HCT116 (cell line): Measurements from ENCODE around the gene GEMIN4. TPM values are rescaled to one million over a fixed set of nuclear protein-coding genes. Genes with fewer than 3 reads are reported as not detected.

Experiments
- ATAC-seq: fragments of 200-7000 bp; cut with Tn5 transposase; 2 replicates; pipeline ENCODE4 v1.9.1; 2020; ENCODE audit warnings: mild to moderate bottlenecking, moderate library complexity
- BruUV-seq: library from RNA; stranded (reverse); fragments of 400-500 nt; replicated peaks from 2 replicates; lab custom pipeline; 2021; lab: Mats Ljungman, UMichigan
- CTCF ChIA-PET: fragments of 300-600 bp; sonication (Branson Sonifier 250); formaldehyde crosslinking; loops from one replicate; lab custom pipeline; 2021; ENCODE audit warnings: antibody characterized with exemption; lab: Charles Lee
- POLR2A ChIA-PET: fragments of 300-600, 350-600 bp; sonication (Branson Sonifier 250); formaldehyde crosslinking; loops from one replicate; lab custom pipeline; 2021; ENCODE audit warnings: antibody characterized with exemption; lab: Charles Lee
- RAD21 ChIA-PET, 2 experiments: fragments of 300-600 bp; sonication (Branson Sonifier 250); formaldehyde crosslinking; loops; one replicate each; lab custom pipeline; 2023; ENCODE audit warnings: low total read pairs in 2 of 2; ENCODE audit not compliant: uncharacterized antibody in 2 of 2, unreplicated experiment in 2 of 2, low non-redundant PET in 1 of 2; lab: Charles Lee
- DNase-seq: peaks from one replicate; pipeline ENCODE4 v3.0.0-alpha.2; 2010; ENCODE audit warnings: low read depth, low spot score
- H2AFZ ChIP-seq: fragments of 200-600 bp; shearing (Covaris generic), sonication (generic); 2 replicates; pipeline ENCODE4 v1.6.1; 2017; ENCODE audit warnings: low read depth, mixed run types, mixed read lengths, antibody characterized with exemption, low read length; ENCODE audit not compliant: poor library complexity, severe bottlenecking
- H3K27ac ChIP-seq: 2 replicates; pipeline ENCODE4 v1.5.1; 2012; ENCODE audit warnings: low read depth, low read length
- H3K27me3 ChIP-seq: fragments of 200-600 bp; sonication (generic); 2 replicates; pipeline ENCODE4 v1.6.1; 2016; ENCODE audit warnings: mixed run types, low read length, mixed read lengths; ENCODE audit not compliant: insufficient read depth
- H3K36me3 ChIP-seq, 2 experiments: fragments of 200-500 bp in 1 of 2; fragments of 200-600 bp in 1 of 2; sonication (Bioruptor generic) in 1 of 2; sonication (generic) in 1 of 2; 2 replicates each; pipeline versions ENCODE4 v1.5.1 to v1.6.1; 2014 to 2016; ENCODE audit warnings: low read length in 2 of 2, inconsistent platforms in 1 of 2, mixed read lengths in 1 of 2, mixed run types in 1 of 2; ENCODE audit not compliant: insufficient read depth in 2 of 2, control insufficient read depth in 1 of 2
- H3K4me1 ChIP-seq, 2 experiments: fragments of 200-600 bp in 1 of 2; sonication (generic) in 1 of 2; 2 replicates each; pipeline versions ENCODE4 v1.5.1 to v1.6.1; 2012 to 2017; ENCODE audit warnings: low read length in 2 of 2, inconsistent platforms in 1 of 2, mild to moderate bottlenecking in 1 of 2, mixed read lengths in 1 of 2, mixed run types in 1 of 2, moderate library complexity in 1 of 2; ENCODE audit not compliant: insufficient read depth in 2 of 2, control insufficient read depth in 1 of 2
- H3K4me2 ChIP-seq: fragments of 200-600 bp; sonication (generic); 2 replicates; pipeline ENCODE4 v1.6.1; 2017; ENCODE audit warnings: mixed run types, low read length, mixed read lengths
- H3K4me3 ChIP-seq, 2 experiments: fragments of 200-600 bp in 1 of 2; sonication (generic) in 1 of 2; replicated peaks in 1 of 2; 2 replicates each; pipeline ENCODE4 v1.5.1; 2011 to 2016; ENCODE audit warnings: low read length in 2 of 2, control low read depth in 1 of 2, low read depth in 1 of 2, mild to moderate bottlenecking in 1 of 2, mixed read lengths in 1 of 2, mixed run types in 1 of 2
- H3K79me2 ChIP-seq: fragments of 200-600 bp; sonication (generic); 2 replicates; pipeline ENCODE4 v1.6.1; 2017; ENCODE audit warnings: mild to moderate bottlenecking, mixed run types, low read length, moderate library complexity, mixed read lengths; ENCODE audit not compliant: insufficient read depth
- H3K9ac ChIP-seq: fragments of 200-600 bp; sonication (generic); 2 replicates; pipeline ENCODE4 v1.6.1; 2016; ENCODE audit warnings: low read length, mixed read lengths
- H3K9me2 ChIP-seq: fragments of 200-600 bp; sonication (generic), shearing (Covaris generic); 2 replicates; pipeline ENCODE4 v1.6.1; 2017; ENCODE audit warnings: mixed run types, mild to moderate bottlenecking, moderate library complexity; ENCODE audit not compliant: insufficient read depth
- H3K9me3 ChIP-seq, 2 experiments: fragments of 200-500 bp in 1 of 2; fragments of 200-600 bp in 1 of 2; sonication (Bioruptor generic) in 1 of 2; sonication (generic) in 1 of 2; 2 replicates each; pipeline ENCODE4 v1.6.1; 2014 to 2017; ENCODE audit warnings: low read length in 2 of 2, mixed read lengths in 2 of 2, inconsistent platforms in 1 of 2, low read depth in 1 of 2, mild to moderate bottlenecking in 1 of 2, mixed run types in 1 of 2, moderate library complexity in 1 of 2; ENCODE audit not compliant: control insufficient read depth in 1 of 2, insufficient read depth in 1 of 2
- H4K20me1 ChIP-seq: fragments of 200-600 bp; sonication (generic), shearing (Covaris generic); 2 replicates; pipeline ENCODE4 v1.6.1; 2017; ENCODE audit warnings: mixed run types, mild to moderate bottlenecking, moderate library complexity; ENCODE audit not compliant: insufficient read depth
- EZH2 ChIP-seq: fragments of 200-600 bp; sonication (generic); IDR thresholded peaks from 2 replicates; pipeline ENCODE4 v1.6.1; 2017; ENCODE audit warnings: antibody characterized with exemption, mixed run types
- JUND ChIP-seq: IDR thresholded peaks from 2 replicates; pipeline ENCODE4 v1.6.1; 2012
- TCF7L2 ChIP-seq: IDR thresholded peaks from 2 replicates; pipeline ENCODE4 v1.7.0; 2011; ENCODE audit warnings: borderline replicate concordance, inconsistent platforms; ENCODE audit not compliant: insufficient read depth, insufficient read length; ENCODE audit errors: extremely low read depth
- ZNF274 ChIP-seq: fragments of 200-500 bp; sonication (Bioruptor generic); IDR thresholded peaks from 2 replicates; pipeline ENCODE4 v1.6.1; 2014; ENCODE audit warnings: mild to moderate bottlenecking, low read depth, low read length, inconsistent platforms
- intact Hi-C: fragments of 100-400 bp; cut with micrococcal nuclease; formaldehyde crosslinking; loops from 2 replicates; pipeline ENCODE4 v1.10.0; 2022
- total RNA-seq: library from RNA; stranded (reverse); gene quantifications from one replicate; pipeline ENCODE4 v1.2.1, GENCODE V29; 2021; ENCODE audit not compliant: unreplicated experiment
- TF ChIP-seq, protein P1 (sequence below): IDR thresholded peaks from 2 replicates; pipeline ENCODE4 v1.6.1; 2012; ENCODE audit warnings: low read depth
- TF ChIP-seq, protein P2 (sequence below), 3 experiments: fragments of 200-600 bp in 1 of 3; sonication (generic) in 1 of 3; IDR thresholded peaks in 2 of 3; conservative IDR thresholded peaks in 1 of 3; 2 replicates each; pipeline ENCODE4 v1.5.1; 2012 to 2017; ENCODE audit warnings: low read depth in 2 of 3, low read length in 2 of 3, antibody characterized with exemption in 1 of 3, borderline replicate concordance in 1 of 3, control low read depth in 1 of 3, mild to moderate bottlenecking in 1 of 3, mixed read lengths in 1 of 3, mixed run types in 1 of 3, moderate library complexity in 1 of 3; ENCODE audit not compliant: insufficient read depth in 1 of 3

The GEMIN4 gene
- total RNA-seq, 1 experiment from 2014 or later, result 53.2 TPM

- H3K4me1 ChIP-seq, result peaks cover 0 to 11% of the 10 kb centered on the region in 2 experiments; a peak in 2 of 4 replicates
- TF ChIP-seq, protein P1, sequence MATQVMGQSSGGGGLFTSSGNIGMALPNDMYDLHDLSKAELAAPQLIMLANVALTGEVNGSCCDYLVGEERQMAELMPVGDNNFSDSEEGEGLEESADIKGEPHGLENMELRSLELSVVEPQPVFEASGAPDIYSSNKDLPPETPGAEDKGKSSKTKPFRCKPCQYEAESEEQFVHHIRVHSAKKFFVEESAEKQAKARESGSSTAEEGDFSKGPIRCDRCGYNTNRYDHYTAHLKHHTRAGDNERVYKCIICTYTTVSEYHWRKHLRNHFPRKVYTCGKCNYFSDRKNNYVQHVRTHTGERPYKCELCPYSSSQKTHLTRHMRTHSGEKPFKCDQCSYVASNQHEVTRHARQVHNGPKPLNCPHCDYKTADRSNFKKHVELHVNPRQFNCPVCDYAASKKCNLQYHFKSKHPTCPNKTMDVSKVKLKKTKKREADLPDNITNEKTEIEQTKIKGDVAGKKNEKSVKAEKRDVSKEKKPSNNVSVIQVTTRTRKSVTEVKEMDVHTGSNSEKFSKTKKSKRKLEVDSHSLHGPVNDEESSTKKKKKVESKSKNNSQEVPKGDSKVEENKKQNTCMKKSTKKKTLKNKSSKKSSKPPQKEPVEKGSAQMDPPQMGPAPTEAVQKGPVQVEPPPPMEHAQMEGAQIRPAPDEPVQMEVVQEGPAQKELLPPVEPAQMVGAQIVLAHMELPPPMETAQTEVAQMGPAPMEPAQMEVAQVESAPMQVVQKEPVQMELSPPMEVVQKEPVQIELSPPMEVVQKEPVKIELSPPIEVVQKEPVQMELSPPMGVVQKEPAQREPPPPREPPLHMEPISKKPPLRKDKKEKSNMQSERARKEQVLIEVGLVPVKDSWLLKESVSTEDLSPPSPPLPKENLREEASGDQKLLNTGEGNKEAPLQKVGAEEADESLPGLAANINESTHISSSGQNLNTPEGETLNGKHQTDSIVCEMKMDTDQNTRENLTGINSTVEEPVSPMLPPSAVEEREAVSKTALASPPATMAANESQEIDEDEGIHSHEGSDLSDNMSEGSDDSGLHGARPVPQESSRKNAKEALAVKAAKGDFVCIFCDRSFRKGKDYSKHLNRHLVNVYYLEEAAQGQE, result no peak
- no peak for TF ChIP-seq TCF7L2
- no peak for TF ChIP-seq EZH2
- no peak for TF ChIP-seq ZNF274
- TF ChIP-seq, protein P2, sequence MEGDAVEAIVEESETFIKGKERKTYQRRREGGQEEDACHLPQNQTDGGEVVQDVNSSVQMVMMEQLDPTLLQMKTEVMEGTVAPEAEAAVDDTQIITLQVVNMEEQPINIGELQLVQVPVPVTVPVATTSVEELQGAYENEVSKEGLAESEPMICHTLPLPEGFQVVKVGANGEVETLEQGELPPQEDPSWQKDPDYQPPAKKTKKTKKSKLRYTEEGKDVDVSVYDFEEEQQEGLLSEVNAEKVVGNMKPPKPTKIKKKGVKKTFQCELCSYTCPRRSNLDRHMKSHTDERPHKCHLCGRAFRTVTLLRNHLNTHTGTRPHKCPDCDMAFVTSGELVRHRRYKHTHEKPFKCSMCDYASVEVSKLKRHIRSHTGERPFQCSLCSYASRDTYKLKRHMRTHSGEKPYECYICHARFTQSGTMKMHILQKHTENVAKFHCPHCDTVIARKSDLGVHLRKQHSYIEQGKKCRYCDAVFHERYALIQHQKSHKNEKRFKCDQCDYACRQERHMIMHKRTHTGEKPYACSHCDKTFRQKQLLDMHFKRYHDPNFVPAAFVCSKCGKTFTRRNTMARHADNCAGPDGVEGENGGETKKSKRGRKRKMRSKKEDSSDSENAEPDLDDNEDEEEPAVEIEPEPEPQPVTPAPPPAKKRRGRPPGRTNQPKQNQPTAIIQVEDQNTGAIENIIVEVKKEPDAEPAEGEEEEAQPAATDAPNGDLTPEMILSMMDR (IDR thresholded peaks at IDR 0.05 in 2 of 3, conservative IDR thresholded peaks at IDR 0.05 in 1 of 3; ENCODE audit: borderline replicate concordance in 1 of 3, insufficient read depth in 1 of 3, low read depth in 2 of 3, low read length in 2 of 3), result no peak
- TF ChIP-seq JUND, result no peak
- RAD21 ChIA-PET, result interaction anchor here in 1 of 2 experiments (0.6 kb wide), 1 partner anchor 183 kb away, joined by 3 read pairs; no protein-coding TSS in a partner anchor
- DNase-seq (no peak), ATAC-seq (no peak)
- H2AFZ ChIP-seq, result no peak overlapping the region
- intact Hi-C loops, result no loop called here
- H4K20me1 ChIP-seq, result no peaks in the 10 kb centered on the region
- H3K9ac ChIP-seq, result no peak overlapping the region
- POLR2A ChIA-PET, result interaction anchor here (1.6 kb wide), 1 partner anchor 182 kb away, joined by 3 read pairs; the partner anchor contains the start of gene NXN
- CTCF ChIA-PET, result interaction anchor here (0.7 to 4.1 kb wide), 3 partner anchors 46 to 183 kb away, joined by 4 to 87 read pairs (median 6); partner anchors contain the start of gene NXN
- no peaks in the 10 kb centered on the region for H3K9me2 ChIP-seq
- H3K4me2 ChIP-seq, result no peak overlapping the region
- H3K36me3 ChIP-seq, result peaks cover under 1 to 4% of the 10 kb centered on the region in 2 experiments; a peak in 1 of 4 replicates
- H3K4me3 ChIP-seq, result no peak overlapping the region
- H3K27me3 ChIP-seq, result no peaks in the 10 kb centered on the region
- H3K79me2 ChIP-seq, result no peaks in the 10 kb centered on the region
- H3K9me3 ChIP-seq, result no peaks in the 10 kb centered on the region
- H3K27ac ChIP-seq, result no peak overlapping the region
- BruUV-seq, result no TSS peak
These were observed 46.2 kb upstream of the GEMIN4 start for GRCh38 chr17:798246-798645.
